GM12878 (cell line): ENCODE data around the gene FGD5. TPM values are rescaled to one million over a fixed set of nuclear protein-coding genes. Genes with fewer than 3 reads are reported as not detected.
A peak's percentile ranks its signal among the peaks of the same experiment; 100 is the strongest.

Source experiments
- ATAC-seq: fragments of 200-7000 bp; cut with Tn5 transposase; 3 replicates; pipeline ENCODE4 v1.9.1; 2020; ENCODE audit warnings: mild to moderate bottlenecking, moderate library complexity
- BruUV-seq: library from RNA; stranded (reverse); fragments of 400-500 nt; replicated peaks from 2 replicates; lab custom pipeline; 2021; lab: Mats Ljungman, UMichigan
- CTCF ChIA-PET: fragments of 300-600 bp; sonication (Branson Sonifier 250); formaldehyde crosslinking; extraction: SDS; loops from one replicate; lab custom pipeline; 2021; ENCODE audit warnings: inconsistent platforms; lab: Yijun Ruan, JAX
- POLR2A ChIA-PET: fragments of 350-600 bp; formaldehyde crosslinking; extraction: SDS; loops from one replicate; lab custom pipeline; 2021; ENCODE audit warnings: inconsistent platforms; lab: Charles Lee
- RAD21 ChIA-PET: fragments of 300-600 bp; sonication (Branson Sonifier 250); formaldehyde crosslinking; loops from one replicate; lab custom pipeline; 2023; ENCODE audit warnings: antibody characterized with exemption; ENCODE audit not compliant: unreplicated experiment; lab: Charles Lee
- SMC1A ChIA-PET: fragments of 300-600 bp; sonication (Branson Sonifier 250); formaldehyde crosslinking; loops from one replicate; lab custom pipeline; 2023; ENCODE audit not compliant: unreplicated experiment, uncharacterized antibody; lab: Charles Lee
- DNase-seq: peaks from one replicate; pipeline ENCODE4 v3.0.0-alpha.2; 2011; ENCODE audit warnings: low read depth, low spot score
- FAIRE-seq: peaks from 3 replicates; lab custom pipeline; 2011; peaks lifted over from hg19 to GRCh38; lab: Jason Lieb, UNC
- H2AFZ ChIP-seq: 2 replicates; pipeline ENCODE4 v1.6.0; 2011; ENCODE audit warnings: low read depth, low read length, control low read depth; ENCODE audit not compliant: control insufficient read depth
- H3K27ac ChIP-seq: 2 replicates; pipeline ENCODE4 v1.5.1; 2011; ENCODE audit warnings: control low read depth; ENCODE audit not compliant: control insufficient read depth, insufficient read depth
- H3K27me3 ChIP-seq, 2 experiments: replicated peaks in 1 of 2; 2 replicates each; pipeline versions ENCODE4 v1.6.0 to v1.6.1; 2011; ENCODE audit warnings: low read length in 1 of 2; ENCODE audit not compliant: control insufficient read depth in 2 of 2, insufficient read depth in 2 of 2
- H3K36me3 ChIP-seq, 2 experiments: 2 replicates each; pipeline ENCODE4 v1.5.1; 2011; ENCODE audit warnings: low read length in 1 of 2; ENCODE audit not compliant: control insufficient read depth in 2 of 2, insufficient read depth in 2 of 2
- H3K4me1 ChIP-seq: 2 replicates; pipeline ENCODE4 v1.6.1; 2011; ENCODE audit warnings: mild to moderate bottlenecking, low read length, moderate library complexity, mixed read lengths; ENCODE audit not compliant: control insufficient read depth, insufficient read depth
- H3K4me2 ChIP-seq: 2 replicates; pipeline ENCODE4 v1.6.0; 2011; ENCODE audit warnings: control low read depth; ENCODE audit not compliant: control insufficient read depth, insufficient read depth
- H3K4me3 ChIP-seq: fragments of 200-600 bp; sonication (generic); 2 replicates; pipeline ENCODE4 v1.5.1; 2016
- H3K79me2 ChIP-seq: 2 replicates; pipeline ENCODE4 v1.6.0; 2011; ENCODE audit warnings: low read length; ENCODE audit not compliant: control insufficient read depth, insufficient read depth
- H3K9ac ChIP-seq: 2 replicates; pipeline ENCODE4 v1.8.0; 2011; ENCODE audit warnings: low read length, control low read depth, mixed read lengths; ENCODE audit not compliant: control insufficient read depth, insufficient read depth
- H3K9me3 ChIP-seq: replicated peaks from 3 replicates; pipeline ENCODE4 v1.5.1; 2011; ENCODE audit warnings: mild to moderate bottlenecking, low read length; ENCODE audit not compliant: control insufficient read depth, insufficient read depth
- H4K20me1 ChIP-seq: 2 replicates; pipeline ENCODE4 v1.6.0; 2011; ENCODE audit not compliant: control insufficient read depth, insufficient read depth
- CTCF ChIP-seq, 3 experiments: IDR thresholded peaks in 2 of 3; conservative IDR thresholded peaks in 1 of 3; 2 replicates each; pipeline ENCODE4 v1.5.1; 2011; ENCODE audit warnings: low read depth in 3 of 3, low read length in 3 of 3, mild to moderate bottlenecking in 3 of 3, control low read depth in 2 of 3, moderate library complexity in 2 of 3, inconsistent platforms in 1 of 3, mixed read lengths in 1 of 3; ENCODE audit not compliant: control insufficient read depth in 2 of 3, insufficient read depth in 1 of 3; ENCODE audit errors: extremely low read depth in 1 of 3
- EGR1 ChIP-seq, 2 experiments: IDR thresholded peaks; 1 replicate in 1 of 2; 2 replicates in 1 of 2; pipeline ENCODE4 v1.6.1; 2011 to 2012; ENCODE audit warnings: low read depth in 2 of 2, low read length in 2 of 2, borderline replicate concordance in 1 of 2, mild to moderate bottlenecking in 1 of 2, moderate library complexity in 1 of 2
- HDAC2 ChIP-seq: fragments of 200-600 bp; sonication (generic); IDR thresholded peaks from 2 replicates; pipeline ENCODE4 v1.6.1; 2017
- RAD21 ChIP-seq: IDR thresholded peaks from 2 replicates; pipeline ENCODE4 v1.6.1; 2011; ENCODE audit warnings: mild to moderate bottlenecking, low read depth, low read length, moderate library complexity; ENCODE audit not compliant: insufficient read depth
- SMC3 ChIP-seq: IDR thresholded peaks from 2 replicates; pipeline ENCODE4 v1.6.1; 2011; ENCODE audit warnings: low read length, improper control_type of control experiment, borderline replicate concordance
- WGBS: methylation state at CpG from one replicate; pipeline ENCODE4 v1.1.6; 2016; ENCODE audit warnings: low lambda C conversion rate; ENCODE audit not compliant: insufficient replicate concordance, insufficient coverage; ENCODE audit errors: missing lambda C conversion rate; 5-methylcytosine and 5-hydroxymethylcytosine counted together
- in situ Hi-C: fragments of 300-500 bp; cut with MboI; formaldehyde crosslinking; loops from 9 replicates; pipeline ENCODE4 v1.14.3; 2018; ENCODE audit warnings: mixed read lengths
- intact Hi-C: fragments of 100-400 bp; cut with micrococcal nuclease; formaldehyde crosslinking; loops from one replicate; pipeline ENCODE4 v1.14.2; 2022; ENCODE audit not compliant: unreplicated experiment
- polyA plus RNA-seq, 11 experiments: library from polyadenylated mRNA; depleted of rRNA in 4 of 11; unstranded in 6 of 11; stranded (reverse) in 5 of 11; fragments of >200 nt; fragmentation: Nextera tagmentation in 4 of 11; fragmentation: Illumina TruSeq in 1 of 11; extraction: Ambion mirVana in 4 of 11; extraction: Trizol in 1 of 11; gene quantifications; 1 replicate in 1 of 11; 2 replicates in 10 of 11; pipeline versions ENCODE4 v1.2.1 to v1.2.3, GENCODE V29; 2011 to 2016; ENCODE audit warnings: inconsistent platforms in 2 of 11, missing spikeins in 2 of 11, low read depth in 1 of 11
- total RNA-seq, 4 experiments: library from RNA; depleted of rRNA in 3 of 4; stranded (reverse); fragments of >200 nt in 3 of 4; fragmentation: Illumina TruSeq in 1 of 4; extraction: Trizol in 1 of 4; gene quantifications; 2 replicates each; pipeline versions ENCODE4 v1.2.1 to v1.2.3, GENCODE V29; 2013 to 2021
- TF ChIP-seq, protein P1 (sequence below): fragments of 450-650 bp; IDR thresholded peaks from 2 replicates; pipeline ENCODE4 v1.6.1; 2018; ENCODE audit warnings: borderline replicate concordance, mild to moderate bottlenecking; ENCODE audit not compliant: partially characterized antibody

The FGD5 gene
- total and polyA plus RNA-seq, 10 of the 15 experiments (the other 5 are each of a cell fraction or from before 2014, with no cell fraction given), result 0.03 to 0.13 (median 0.11) TPM; not detected in 3

GRCh38 chr3:14914779-14915117, 96.0 kb downstream of the FGD5 start (continued):
- TF ChIP-seq, protein P1, sequence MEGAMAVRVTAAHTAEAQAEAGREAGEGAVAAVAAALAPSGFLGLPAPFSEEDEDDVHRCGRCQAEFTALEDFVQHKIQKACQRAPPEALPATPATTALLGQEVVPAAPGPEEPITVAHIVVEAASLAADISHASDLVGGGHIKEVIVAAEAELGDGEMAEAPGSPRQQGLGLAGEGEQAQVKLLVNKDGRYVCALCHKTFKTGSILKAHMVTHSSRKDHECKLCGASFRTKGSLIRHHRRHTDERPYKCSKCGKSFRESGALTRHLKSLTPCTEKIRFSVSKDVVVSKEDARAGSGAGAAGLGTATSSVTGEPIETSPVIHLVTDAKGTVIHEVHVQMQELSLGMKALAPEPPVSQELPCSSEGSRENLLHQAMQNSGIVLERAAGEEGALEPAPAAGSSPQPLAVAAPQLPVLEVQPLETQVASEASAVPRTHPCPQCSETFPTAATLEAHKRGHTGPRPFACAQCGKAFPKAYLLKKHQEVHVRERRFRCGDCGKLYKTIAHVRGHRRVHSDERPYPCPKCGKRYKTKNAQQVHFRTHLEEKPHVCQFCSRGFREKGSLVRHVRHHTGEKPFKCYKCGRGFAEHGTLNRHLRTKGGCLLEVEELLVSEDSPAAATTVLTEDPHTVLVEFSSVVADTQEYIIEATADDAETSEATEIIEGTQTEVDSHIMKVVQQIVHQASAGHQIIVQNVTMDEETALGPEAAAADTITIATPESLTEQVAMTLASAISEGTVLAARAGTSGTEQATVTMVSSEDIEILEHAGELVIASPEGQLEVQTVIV, result no peak

- peaks cover 0 to 1% of the 10 kb centered on the region in 2 experiments; a peak in 2 of 4 replicates for H3K27me3 ChIP-seq
- BruUV-seq, result no TSS peak
- H3K36me3 ChIP-seq, result no peaks in the 10 kb centered on the region
- intact Hi-C loops, result loop anchor here (1.0 kb wide), 1 partner anchor 124 kb away; no protein-coding TSS in a partner anchor
- H3K4me3 ChIP-seq, result no peak overlapping the region
- no peak overlapping the region for H2AFZ ChIP-seq
- SMC1A ChIA-PET, result interaction anchor here (0.6 kb wide), 1 partner anchor 143 kb away, joined by 3 read pairs; no protein-coding TSS in a partner anchor
- H3K4me2 ChIP-seq, result no peak overlapping the region
- DNase-seq (no peak), FAIRE-seq (no peak), ATAC-seq (peak; percentile 76)
- H3K9me3 ChIP-seq, result no peaks in the 10 kb centered on the region
- H3K4me1 ChIP-seq, result no peaks in the 10 kb centered on the region
- H3K79me2 ChIP-seq, result no peaks in the 10 kb centered on the region
- RAD21 ChIA-PET, result interaction anchor here (1.0 kb wide), 1 partner anchor 135 kb away, joined by 5 read pairs; no protein-coding TSS in a partner anchor
- in situ Hi-C loops, result no loop called here
- H3K27ac ChIP-seq, result no peak overlapping the region
- POLR2A ChIA-PET, result no interaction called here
- 26% methylated on average over 3 of the region's 3 CpGs for WGBS
- CTCF ChIA-PET, result interaction anchor here (1.7 to 1.9 kb wide), 2 partner anchors 122 to 135 kb away, joined by 8 to 9 read pairs; no protein-coding TSS in a partner anchor
- H3K9ac ChIP-seq, result no peak overlapping the region
- H4K20me1 ChIP-seq, result no peaks in the 10 kb centered on the region
- TF ChIP-seq SMC3 (peak; percentile 35; the same call in 1 of the 2 replicates), EGR1 (IDR thresholded peaks at IDR 0.05; ENCODE audit: borderline replicate concordance in 1 of 2, low read depth in 2 of 2, low read length in 2 of 2) (no peak), CTCF (IDR thresholded peaks at IDR 0.05 in 2 of 3, conservative IDR thresholded peaks at IDR 0.05 in 1 of 3; ENCODE audit: control insufficient read depth in 2 of 3, extremely low read depth in 1 of 3, insufficient read depth in 1 of 3, low read depth in 3 of 3, low read length in 3 of 3) (peak in 2 of 3 experiments; percentile 13 to 45; a peak in 4 of 6 replicates), HDAC2 (no peak), RAD21 (peak; percentile 49)
Observed at GRCh38 chr3:14915636-14916222, 97.0 kb downstream of the FGD5 start.
